GM23338 (cell line): ENCODE measurements around the gene AMBRA1.

ENCODE experiments used
- JUNB ChIP-seq: IDR thresholded peaks from one replicate; pipeline ENCODE4 v1.6.1; 2016; ENCODE audit warnings: antibody characterized with exemption; ENCODE audit not compliant: unreplicated experiment
- NANOG ChIP-seq: IDR thresholded peaks from 2 replicates; pipeline ENCODE4 v1.6.1; 2016; ENCODE audit warnings: antibody characterized with exemption, borderline replicate concordance
- POLR2AphosphoS5 ChIP-seq: IDR thresholded peaks from 2 replicates; pipeline ENCODE4 v1.6.1; 2016; ENCODE audit warnings: antibody characterized with exemption, low read depth
- TF ChIP-seq, protein P1 (sequence below), 2 experiments: fragments of 200-600 bp in 1 of 2; sonication (generic) in 1 of 2; conservative IDR thresholded peaks; 2 replicates each; pipeline versions ENCODE4 v1.5.1 to v1.6.1; 2016 to 2017; ENCODE audit warnings: antibody characterized with exemption in 2 of 2, low read depth in 2 of 2, mild to moderate bottlenecking in 2 of 2, moderate library complexity in 1 of 2

DNA sequence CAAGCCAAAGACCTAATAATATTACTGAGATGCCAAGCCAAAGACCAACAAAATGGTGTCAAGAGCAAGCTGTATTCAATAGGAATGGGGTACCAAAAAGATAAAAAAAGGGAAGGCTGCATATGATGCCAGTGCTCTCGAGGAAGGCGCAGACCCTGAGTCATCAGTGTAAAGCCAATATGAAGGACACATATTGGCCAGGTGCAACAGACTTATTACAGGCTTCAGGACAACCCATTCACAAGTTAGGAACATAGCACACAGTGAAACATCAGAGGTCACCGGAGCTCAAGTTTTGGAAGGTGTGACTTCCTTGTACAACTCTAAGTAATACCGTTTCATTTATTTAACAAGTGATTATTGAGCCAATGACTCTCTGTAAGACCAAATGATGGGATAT, 58.1 kb downstream of the AMBRA1 start:
- TF ChIP-seq JUNB (no peak), POLR2AphosphoS5 (no peak), NANOG (no peak)
- TF ChIP-seq, protein P1, sequence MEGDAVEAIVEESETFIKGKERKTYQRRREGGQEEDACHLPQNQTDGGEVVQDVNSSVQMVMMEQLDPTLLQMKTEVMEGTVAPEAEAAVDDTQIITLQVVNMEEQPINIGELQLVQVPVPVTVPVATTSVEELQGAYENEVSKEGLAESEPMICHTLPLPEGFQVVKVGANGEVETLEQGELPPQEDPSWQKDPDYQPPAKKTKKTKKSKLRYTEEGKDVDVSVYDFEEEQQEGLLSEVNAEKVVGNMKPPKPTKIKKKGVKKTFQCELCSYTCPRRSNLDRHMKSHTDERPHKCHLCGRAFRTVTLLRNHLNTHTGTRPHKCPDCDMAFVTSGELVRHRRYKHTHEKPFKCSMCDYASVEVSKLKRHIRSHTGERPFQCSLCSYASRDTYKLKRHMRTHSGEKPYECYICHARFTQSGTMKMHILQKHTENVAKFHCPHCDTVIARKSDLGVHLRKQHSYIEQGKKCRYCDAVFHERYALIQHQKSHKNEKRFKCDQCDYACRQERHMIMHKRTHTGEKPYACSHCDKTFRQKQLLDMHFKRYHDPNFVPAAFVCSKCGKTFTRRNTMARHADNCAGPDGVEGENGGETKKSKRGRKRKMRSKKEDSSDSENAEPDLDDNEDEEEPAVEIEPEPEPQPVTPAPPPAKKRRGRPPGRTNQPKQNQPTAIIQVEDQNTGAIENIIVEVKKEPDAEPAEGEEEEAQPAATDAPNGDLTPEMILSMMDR (conservative IDR thresholded peaks at IDR 0.05; ENCODE audit: low read depth in 2 of 2): no peak
